Measurements from ENCODE around the gene RYR2. TPM values are rescaled to one million over a fixed set of nuclear protein-coding genes. Genes with fewer than 3 reads are reported as not detected.

Gene RYR2
- total RNA-seq, 6 experiments from 2014 or later: 0.02 to 0.43 (median 0.16) TPM

DNA sequence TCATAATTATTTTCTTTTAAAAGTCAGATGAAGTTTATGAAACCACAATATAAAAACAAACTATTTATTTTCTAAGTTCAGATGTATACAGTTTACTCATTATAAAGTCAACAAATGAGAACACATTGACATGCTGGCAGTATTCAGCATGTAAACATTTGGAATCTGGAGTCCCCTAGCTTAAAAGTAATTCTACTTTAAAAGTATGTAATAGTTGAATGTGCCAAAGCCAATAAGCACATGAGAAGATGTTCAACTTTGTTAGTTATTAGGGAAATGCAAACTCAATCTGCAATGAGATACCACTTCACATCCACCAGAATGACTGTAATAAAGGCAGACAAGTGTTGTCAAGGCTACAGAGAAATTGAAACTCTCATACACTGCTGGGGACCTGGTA lies 96.6 kb downstream of the RYR2 start:
- DNase-seq (no peak), ATAC-seq (no peak)
- Histone ChIP-seq H3K9me3 (no peaks in the 10 kb centered on the region), H3K27ac (no peak overlapping the region), H3K36me3 (no peaks in the 10 kb centered on the region), H3K27me3 (no peaks in the 10 kb centered on the region), H3K4me1 (no peaks in the 10 kb centered on the region), H3K4me3 (no peak overlapping the region)
- TF ChIP-seq POLR2A (IDR thresholded peaks at IDR 0.05) (no peak), CTCF (IDR thresholded peaks at IDR 0.05) (no peak)
- intact Hi-C loops (cut with DNase I): no loop called here

DNA sequence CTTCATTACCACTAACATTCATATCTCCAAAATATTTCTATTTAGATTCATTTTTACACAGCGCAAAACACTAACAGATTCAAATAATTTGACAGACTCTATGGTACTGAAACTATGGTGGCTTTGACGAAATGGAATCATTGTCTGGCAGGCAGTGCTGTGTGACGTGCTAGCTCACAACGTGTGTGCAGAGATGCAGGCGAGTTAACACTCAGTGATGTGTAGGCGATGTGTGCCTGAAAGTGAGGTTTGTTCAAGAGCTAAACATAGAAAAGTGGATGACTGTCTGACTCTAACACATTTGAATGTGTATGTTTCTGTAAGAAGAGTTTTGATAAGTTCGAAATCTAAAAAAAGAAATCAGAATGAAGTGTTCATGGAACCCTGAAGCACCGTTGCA lies 97.7 kb downstream of the RYR2 start:
- no peak overlapping the region for H3K27ac ChIP-seq
- no peak for ATAC-seq
- TF ChIP-seq CTCF (IDR thresholded peaks at IDR 0.05) (no peak), POLR2A (IDR thresholded peaks at IDR 0.05) (no peak)
- H3K4me1 ChIP-seq: no peaks in the 10 kb centered on the region
- no peaks in the 10 kb centered on the region for H3K36me3 ChIP-seq
- no peaks in the 10 kb centered on the region for H3K9me3 ChIP-seq
- DNase-seq: no peak
- 54% methylated on average over 8 of the region's 8 CpGs for WGBS (ENCODE audit: insufficient coverage, low coverage, low lambda C conversion rate, missing lambda C conversion rate)
- intact Hi-C loops (cut with DNase I): no loop called here
- H3K27me3 ChIP-seq: peaks cover 0 to 4% of the 10 kb centered on the region in 2 donors
- no peak overlapping the region for H3K4me3 ChIP-seq

GRCh38 chr1:237140986-237141385 lies 99.0 kb downstream of the RYR2 start:
- no peak for DNase-seq
- Histone ChIP-seq H3K27me3 (peaks cover 0 to 4% of the 10 kb centered on the region in 2 donors), H3K36me3 (no peaks in the 10 kb centered on the region), H3K4me3 (no peak overlapping the region), H3K9me3 (no peaks in the 10 kb centered on the region), H3K27ac (no peak overlapping the region), H3K4me1 (no peaks in the 10 kb centered on the region)
- intact Hi-C loops (cut with DNase I): no loop called here
- TF ChIP-seq POLR2A (IDR thresholded peaks at IDR 0.05): no peak
- no peak for TF ChIP-seq CTCF (IDR thresholded peaks at IDR 0.05)
- 42% methylated on average over 1 of the region's 1 CpG for WGBS (ENCODE audit: insufficient coverage, low coverage, low lambda C conversion rate, missing lambda C conversion rate)
- no peak for ATAC-seq

- intact Hi-C loops (cut with DNase I): no loop called here
- 56% methylated on average over 5 of the region's 5 CpGs for WGBS (ENCODE audit: insufficient coverage, low coverage, low lambda C conversion rate, missing lambda C conversion rate)
- DNase-seq (no peak), ATAC-seq (no peak)
- H3K36me3 ChIP-seq: no peaks in the 10 kb centered on the region
- H3K4me3 ChIP-seq: no peak overlapping the region
- no peaks in the 10 kb centered on the region for H3K9me3 ChIP-seq
- no peak overlapping the region for H3K27ac ChIP-seq
- TF ChIP-seq CTCF (IDR thresholded peaks at IDR 0.05) (no peak), POLR2A (IDR thresholded peaks at IDR 0.05) (no peak)
- peaks cover 0 to 4% of the 10 kb centered on the region in 2 donors for H3K27me3 ChIP-seq
- no peaks in the 10 kb centered on the region for H3K4me1 ChIP-seq
Observed at GRCh38 chr1:237141502-237141901, 99.5 kb downstream of the RYR2 start.
